Measurements from ENCODE around the gene FZD7.

Gene FZD7

DNA sequence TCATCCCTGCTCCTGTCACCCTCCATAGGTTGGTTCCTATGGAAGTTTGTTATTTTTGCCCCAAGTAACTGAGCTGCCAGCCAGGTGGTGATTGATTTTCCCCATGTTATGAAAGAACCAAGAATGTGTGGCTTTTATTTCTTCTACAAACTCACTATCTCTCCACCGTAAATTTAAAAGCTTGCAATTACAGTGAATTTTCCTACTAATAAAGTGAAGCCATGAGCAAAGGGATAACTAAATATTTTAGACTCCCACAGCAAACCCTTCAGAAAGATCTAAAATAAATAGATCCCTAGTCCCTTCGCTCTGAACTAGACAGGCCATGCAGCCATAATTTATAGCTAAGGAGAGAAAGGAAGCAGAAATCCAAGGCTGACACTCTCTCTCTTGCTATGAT, 33.2 kb downstream of the FZD7 start:
- Histone ChIP-seq H3K4me2 (ENCODE audit: low read length) (no peak overlapping the region), H3K4me3 (ENCODE audit: low read depth, low read length) (no peak overlapping the region), H4K8ac (ENCODE audit: low read depth, low read length) (no peak overlapping the region), H2BK5ac (ENCODE audit: low read depth, low read length, poor library complexity) (no peak overlapping the region), H4K91ac (ENCODE audit: low read depth, low read length) (no peak overlapping the region), H3K14ac (ENCODE audit: low read length) (no peak overlapping the region), H3K27me3 (ENCODE audit: insufficient read depth, low read length) (no peaks in the 10 kb centered on the region), H3K9me3 (ENCODE audit: insufficient read depth, low read depth, low read length) (no peaks in the 10 kb centered on the region), H3K4me1 (ENCODE audit: control insufficient read depth in 1 of 2, insufficient read depth in 2 of 2, low read length in 2 of 2) (no peaks in the 10 kb centered on the region), H3K79me1 (ENCODE audit: low read length) (no peaks in the 10 kb centered on the region), H3K27ac (ENCODE audit: low read depth, low read length) (no peak overlapping the region), H3K9ac (ENCODE audit: low read length) (no peak overlapping the region), H3K23ac (ENCODE audit: low read length) (no peak overlapping the region), H3K18ac (ENCODE audit: low read length) (no peak overlapping the region), H2AK5ac (ENCODE audit: low read length) (no peak overlapping the region), H3K79me2 (ENCODE audit: control insufficient read depth, insufficient read depth, low read length, poor library complexity) (no peaks in the 10 kb centered on the region), H3K4ac (ENCODE audit: low read depth, low read length) (no peak overlapping the region), H2AFZ (ENCODE audit: insufficient read depth, low read length, poor library complexity) (no peak overlapping the region), H2BK120ac (ENCODE audit: insufficient read depth, low read length, poor library complexity) (no peak overlapping the region), H2BK12ac (ENCODE audit: low read length) (no peak overlapping the region), H3K36me3 (ENCODE audit: control insufficient read depth in 1 of 2, insufficient read depth in 2 of 2, low read length in 2 of 2) (no peaks in the 10 kb centered on the region), H4K12ac (ENCODE audit: low read depth, low read length) (no peak overlapping the region)
- no CpG with 5 or more reads among the region's 2 CpGs for whole genome bisulfite sequencing (ENCODE audit: extremely low coverage, insufficient coverage, insufficient read length)
- no peak for DNase-seq

- Histone ChIP-seq H3K4me1 (ENCODE audit: control insufficient read depth in 1 of 2, insufficient read depth in 2 of 2, low read length in 2 of 2) (no peaks in the 10 kb centered on the region), H2AK5ac (ENCODE audit: low read length) (no peak overlapping the region), H3K18ac (ENCODE audit: low read length) (no peak overlapping the region), H3K4me2 (ENCODE audit: low read length) (no peak overlapping the region), H2BK120ac (ENCODE audit: insufficient read depth, low read length, poor library complexity) (no peak overlapping the region), H3K23ac (ENCODE audit: low read length) (no peak overlapping the region), H4K12ac (ENCODE audit: low read depth, low read length) (no peak overlapping the region), H2BK5ac (ENCODE audit: low read depth, low read length, poor library complexity) (no peak overlapping the region), H2AFZ (ENCODE audit: insufficient read depth, low read length, poor library complexity) (no peak overlapping the region), H4K8ac (ENCODE audit: low read depth, low read length) (no peak overlapping the region), H3K79me1 (ENCODE audit: low read length) (no peaks in the 10 kb centered on the region), H3K27ac (ENCODE audit: low read depth, low read length) (no peak overlapping the region), H3K27me3 (ENCODE audit: insufficient read depth, low read length) (no peaks in the 10 kb centered on the region), H2BK12ac (ENCODE audit: low read length) (no peak overlapping the region), H3K9me3 (ENCODE audit: insufficient read depth, low read depth, low read length) (no peaks in the 10 kb centered on the region), H3K4ac (ENCODE audit: low read depth, low read length) (no peak overlapping the region), H3K4me3 (ENCODE audit: low read depth, low read length) (no peak overlapping the region), H3K79me2 (ENCODE audit: control insufficient read depth, insufficient read depth, low read length, poor library complexity) (no peaks in the 10 kb centered on the region), H3K9ac (ENCODE audit: low read length) (no peak overlapping the region), H3K14ac (ENCODE audit: low read length) (no peak overlapping the region), H3K36me3 (ENCODE audit: control insufficient read depth in 1 of 2, insufficient read depth in 2 of 2, low read length in 2 of 2) (no peaks in the 10 kb centered on the region), H4K91ac (ENCODE audit: low read depth, low read length) (no peak overlapping the region)
- no peak for DNase-seq
- no CpG with 5 or more reads among the region's 1 CpG for WGBS (ENCODE audit: extremely low coverage, insufficient coverage, insufficient read length)
Measured at GRCh38 chr2:202067589-202067988, 33.9 kb downstream of the FZD7 start.

DNA sequence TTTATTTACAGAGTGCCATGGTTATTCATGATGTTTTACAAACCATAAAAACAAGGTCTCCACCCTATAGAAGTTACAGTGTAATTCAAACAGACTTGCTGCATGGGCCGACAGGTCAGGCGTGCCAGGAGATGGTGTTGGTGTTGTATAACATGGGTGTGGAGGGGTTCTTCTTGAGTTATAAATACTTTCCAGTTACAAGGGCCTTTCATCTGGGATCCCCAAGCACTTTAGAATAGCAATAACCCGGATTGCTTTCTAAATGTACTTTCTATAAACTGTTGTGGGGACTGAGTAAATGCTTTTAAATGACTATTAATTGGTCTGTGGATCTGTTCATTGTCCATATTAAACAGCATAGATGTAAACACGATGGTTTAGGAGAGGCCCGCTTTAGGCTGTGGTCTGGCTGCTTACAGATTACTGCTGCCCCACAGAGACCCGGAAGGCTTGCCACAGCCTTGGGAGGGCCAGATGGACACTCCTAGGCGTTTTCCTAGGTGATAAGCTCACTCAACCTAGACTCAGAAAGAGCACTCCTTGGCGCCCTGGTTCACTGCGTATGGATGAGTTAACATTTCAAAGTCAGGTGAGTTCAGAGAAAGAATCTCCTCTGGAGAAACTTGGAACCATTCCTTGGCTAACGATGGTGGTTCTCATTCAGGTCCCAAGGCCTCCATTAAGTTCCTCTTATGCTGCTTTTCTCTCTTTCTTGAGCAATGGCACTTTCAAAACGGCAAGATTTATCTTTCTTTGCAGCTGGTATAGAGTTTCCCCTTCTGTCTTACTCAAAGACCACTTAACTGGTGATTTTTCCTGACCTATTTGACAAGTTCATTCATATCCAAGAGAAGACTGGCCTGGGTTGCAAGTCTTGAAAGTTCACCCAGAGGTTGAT, 35.8 kb downstream of the FZD7 start:
- no peaks in the 10 kb centered on the region for H3K79me1 ChIP-seq (ENCODE audit: low read length)
- no CpG with 5 or more reads among the region's 11 CpGs for WGBS (ENCODE audit: extremely low coverage, insufficient coverage, insufficient read length)
- no peak overlapping the region for H4K91ac ChIP-seq (ENCODE audit: low read depth, low read length)
- H3K9ac ChIP-seq (ENCODE audit: low read length) = no peak overlapping the region
- H3K18ac ChIP-seq (ENCODE audit: low read length) = no peak overlapping the region
- no peak overlapping the region for H4K12ac ChIP-seq (ENCODE audit: low read depth, low read length)
- H2BK120ac ChIP-seq (ENCODE audit: insufficient read depth, low read length, poor library complexity) = no peak overlapping the region
- H3K79me2 ChIP-seq (ENCODE audit: control insufficient read depth, insufficient read depth, low read length, poor library complexity) = no peaks in the 10 kb centered on the region
- no peak overlapping the region for H2AK5ac ChIP-seq (ENCODE audit: low read length)
- no peak overlapping the region for H3K27ac ChIP-seq (ENCODE audit: low read depth, low read length)
- no peaks in the 10 kb centered on the region for H3K27me3 ChIP-seq (ENCODE audit: insufficient read depth, low read length)
- no peak overlapping the region for H2AFZ ChIP-seq (ENCODE audit: insufficient read depth, low read length, poor library complexity)
- no peak overlapping the region for H3K4ac ChIP-seq (ENCODE audit: low read depth, low read length)
- no peaks in the 10 kb centered on the region for H3K36me3 ChIP-seq (ENCODE audit: control insufficient read depth in 1 of 2, insufficient read depth in 2 of 2, low read length in 2 of 2)
- H2BK12ac ChIP-seq (ENCODE audit: low read length) = no peak overlapping the region
- no peak overlapping the region for H4K8ac ChIP-seq (ENCODE audit: low read depth, low read length)
- H3K4me1 ChIP-seq (ENCODE audit: control insufficient read depth in 1 of 2, insufficient read depth in 2 of 2, low read length in 2 of 2) = no peaks in the 10 kb centered on the region
- H3K4me3 ChIP-seq (ENCODE audit: low read depth, low read length) = no peak overlapping the region
- H3K9me3 ChIP-seq (ENCODE audit: insufficient read depth, low read depth, low read length) = no peaks in the 10 kb centered on the region
- no peak overlapping the region for H3K4me2 ChIP-seq (ENCODE audit: low read length)
- no peak overlapping the region for H3K14ac ChIP-seq (ENCODE audit: low read length)
- H3K23ac ChIP-seq (ENCODE audit: low read length) = no peak overlapping the region
- DNase-seq = no peak
- H2BK5ac ChIP-seq (ENCODE audit: low read depth, low read length, poor library complexity) = no peak overlapping the region

DNA sequence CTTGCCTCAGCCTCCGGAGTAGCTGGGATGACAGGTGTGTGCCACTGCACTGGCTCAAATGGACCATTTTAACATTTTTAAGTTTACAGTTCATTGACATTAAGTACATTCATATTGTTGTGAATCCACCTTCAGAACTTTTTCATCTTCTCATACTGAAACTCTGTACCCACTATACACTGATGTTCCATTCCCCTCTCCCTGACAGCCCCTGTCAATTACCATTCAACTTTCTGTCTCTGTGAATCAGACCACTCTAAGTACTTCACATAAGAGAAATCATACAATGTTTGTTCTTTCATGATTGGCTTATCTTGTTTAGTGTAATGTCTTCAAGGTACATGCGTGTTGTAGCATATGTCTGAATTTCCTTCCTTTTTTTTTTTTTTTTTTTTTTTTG, 37.5 kb downstream of the FZD7 start:
- Histone ChIP-seq H3K9ac (ENCODE audit: low read length) (no peak overlapping the region), H3K27me3 (ENCODE audit: insufficient read depth, low read length) (no peaks in the 10 kb centered on the region), H4K8ac (ENCODE audit: low read depth, low read length) (no peak overlapping the region), H3K4ac (ENCODE audit: low read depth, low read length) (no peak overlapping the region), H2BK12ac (ENCODE audit: low read length) (no peak overlapping the region), H3K4me3 (ENCODE audit: low read depth, low read length) (no peak overlapping the region), H3K14ac (ENCODE audit: low read length) (no peak overlapping the region), H3K79me1 (ENCODE audit: low read length) (no peaks in the 10 kb centered on the region), H4K12ac (ENCODE audit: low read depth, low read length) (no peak overlapping the region), H2AK5ac (ENCODE audit: low read length) (no peak overlapping the region), H3K9me3 (ENCODE audit: insufficient read depth, low read depth, low read length) (no peaks in the 10 kb centered on the region), H2BK120ac (ENCODE audit: insufficient read depth, low read length, poor library complexity) (no peak overlapping the region), H3K4me1 (ENCODE audit: control insufficient read depth in 1 of 2, insufficient read depth in 2 of 2, low read length in 2 of 2) (no peaks in the 10 kb centered on the region), H3K36me3 (ENCODE audit: control insufficient read depth in 1 of 2, insufficient read depth in 2 of 2, low read length in 2 of 2) (no peaks in the 10 kb centered on the region), H2BK5ac (ENCODE audit: low read depth, low read length, poor library complexity) (no peak overlapping the region), H3K27ac (ENCODE audit: low read depth, low read length) (no peak overlapping the region), H3K79me2 (ENCODE audit: control insufficient read depth, insufficient read depth, low read length, poor library complexity) (no peaks in the 10 kb centered on the region), H3K18ac (ENCODE audit: low read length) (no peak overlapping the region), H3K23ac (ENCODE audit: low read length) (no peak overlapping the region), H4K91ac (ENCODE audit: low read depth, low read length) (no peak overlapping the region), H3K4me2 (ENCODE audit: low read length) (no peak overlapping the region), H2AFZ (ENCODE audit: insufficient read depth, low read length, poor library complexity) (no peak overlapping the region)
- WGBS (ENCODE audit: extremely low coverage, insufficient coverage, insufficient read length) = no CpG with 5 or more reads among the region's 2 CpGs
- no peak for DNase-seq
